Breast epithelium (tissue), 3 donors: ENCODE results near the gene SLX4IP.

ENCODE experiments used
- CTCF ChIP-seq, 3 donors: fragments of 450-650 bp; IDR thresholded peaks; one replicate each; pipeline ENCODE4 v1.5.1; 2016 to 2017; ENCODE audit warnings: antibody characterized with exemption in 3 of 3, mild to moderate bottlenecking in 3 of 3, moderate library complexity in 3 of 3
- POLR2AphosphoS5 ChIP-seq, 3 donors: sonication (generic); formaldehyde crosslinking; IDR thresholded peaks; one replicate each; pipeline ENCODE4 v1.6.1; 2017; ENCODE audit warnings: antibody characterized with exemption in 3 of 3

- no peak for TF ChIP-seq CTCF (IDR thresholded peaks at IDR 0.05)
- no peak for TF ChIP-seq POLR2AphosphoS5 (IDR thresholded peaks at IDR 0.05)
These were observed 55.6 kb downstream of the SLX4IP start for GRCh38 chr20:10490706-10491105.
